ENCODE results near the gene SEPHS2.

GRCh38 chr16:30476991-30477390, 31.3 kb upstream of the SEPHS2 start:
- TF ChIP-seq CTCF (conservative IDR thresholded peaks at IDR 0.05 in 1 of 2, IDR thresholded peaks at IDR 0.05 in 1 of 2; ENCODE audit: extremely low read depth in 1 of 2, insufficient read depth in 1 of 2, low read depth in 1 of 2, low read length in 2 of 2) (no peak), EZH2 (IDR thresholded peaks at IDR 0.05; ENCODE audit: borderline replicate concordance, low read length) (no peak)
